ENCODE data around the gene RAD54L.
"Not testable (repeated sequence)": the region's sequence is repeated elsewhere in the genome, so short reads cannot be mapped to it uniquely, and the experiment has no call there.

Gene RAD54L

GRCh38 chr1:46243831-46244230, 3.7 kb upstream of the RAD54L start:
- H3K4me1 ChIP-seq (ENCODE audit: insufficient read depth, low read length); H3K9ac ChIP-seq (ENCODE audit: low read depth, low read length); H3K27ac ChIP-seq (ENCODE audit: low read length); H3K4me3 ChIP-seq (ENCODE audit: low read length); H3K9me3 ChIP-seq (ENCODE audit: insufficient read depth, low read depth, low read length); H3K27me3 ChIP-seq (ENCODE audit: insufficient read depth, low read length); H3K36me3 ChIP-seq (ENCODE audit: insufficient read depth, low read depth, low read length): not testable (repeated sequence)

DNA sequence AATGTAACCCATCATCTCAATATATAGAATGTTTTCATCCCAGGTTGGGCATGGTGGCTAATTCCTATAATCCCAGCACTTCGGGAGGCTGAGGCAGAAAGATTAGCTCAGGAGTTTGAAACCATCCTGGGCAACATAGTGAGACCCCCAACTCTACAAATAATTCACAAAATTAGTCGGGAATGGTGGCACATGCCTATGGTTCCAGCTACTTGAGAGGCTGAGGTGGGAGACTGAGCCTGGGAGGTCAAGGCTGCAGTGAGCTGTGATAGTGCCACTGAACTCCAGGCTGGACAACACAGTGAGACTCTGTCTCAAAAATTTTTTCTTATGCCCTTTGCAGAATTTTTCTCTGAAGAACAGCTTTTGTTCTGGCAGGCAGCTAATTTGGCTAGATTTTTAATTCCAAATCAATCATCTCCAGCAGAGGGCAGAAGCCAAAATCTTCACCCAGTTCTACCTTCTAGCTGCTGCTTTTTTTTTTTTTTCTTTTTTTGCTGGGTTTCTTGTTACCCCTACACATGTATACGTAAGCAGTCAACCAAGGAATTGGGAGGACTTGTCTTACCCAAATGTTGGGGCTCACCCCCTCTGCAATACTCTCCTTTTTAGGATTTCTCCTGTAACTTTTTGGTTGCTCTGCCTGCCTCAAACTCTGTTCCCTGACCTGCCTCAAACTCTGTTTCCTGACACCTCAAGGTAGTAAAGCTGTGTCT, 2.7 kb upstream of the RAD54L start:
- Histone ChIP-seq H3K27me3 (ENCODE audit: insufficient read depth, low read length) (no peaks in the 10 kb centered on the region), H3K27ac (ENCODE audit: low read length) (no peak overlapping the region), H3K9me3 (ENCODE audit: insufficient read depth, low read depth, low read length) (no peaks in the 10 kb centered on the region), H3K36me3 (ENCODE audit: insufficient read depth, low read depth, low read length) (peaks cover 11% of the 10 kb centered on the region), H3K9ac (ENCODE audit: low read depth, low read length) (no peak overlapping the region), H3K4me1 (ENCODE audit: insufficient read depth, low read length) (0 out of 2 replicates have a peak, but pooled peaks cover 7% of the 10 kb centered on the region), H3K4me3 (ENCODE audit: low read length) (no peak overlapping the region)

DNA sequence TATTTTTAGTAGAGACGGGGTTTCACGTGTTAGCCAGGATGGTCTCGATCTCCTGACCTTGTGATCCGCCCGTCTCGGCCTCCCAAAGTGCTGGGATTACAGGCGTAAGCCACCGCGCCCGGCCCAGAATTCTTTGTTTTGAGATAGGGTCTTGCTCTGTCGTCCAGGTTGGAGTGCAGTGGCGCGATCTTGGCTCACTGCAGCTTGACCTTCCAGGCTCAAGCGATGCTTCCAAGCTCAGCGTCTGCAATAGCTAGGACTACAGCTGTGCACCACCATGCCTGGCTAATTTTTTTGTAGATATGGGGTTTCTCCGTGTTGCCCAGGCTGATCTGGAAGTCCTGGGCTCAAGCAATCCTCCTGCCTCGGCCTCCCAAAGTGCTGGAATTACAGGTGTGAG, 1.4 kb upstream of the RAD54L start:
- not testable (repeated sequence) for H3K27ac ChIP-seq (ENCODE audit: low read length); H3K4me1 ChIP-seq (ENCODE audit: insufficient read depth, low read length); H3K9me3 ChIP-seq (ENCODE audit: insufficient read depth, low read depth, low read length); H3K27me3 ChIP-seq (ENCODE audit: insufficient read depth, low read length)
- Histone ChIP-seq H3K36me3 (ENCODE audit: insufficient read depth, low read depth, low read length) (peaks cover 23% of the 10 kb centered on the region), H3K4me3 (ENCODE audit: low read length) (peak overlapping the region; percentile 90), H3K9ac (ENCODE audit: low read depth, low read length) (peak overlapping the region; percentile 87; the same call in 1 of the 2 replicates)

- peak overlapping the region; percentile 87 for H3K9ac ChIP-seq (ENCODE audit: low read depth, low read length)
- H3K9me3 ChIP-seq (ENCODE audit: insufficient read depth, low read depth, low read length) = no peaks in the 10 kb centered on the region
- 0 out of 2 replicates have a peak, but pooled peaks cover 7% of the 10 kb centered on the region for H3K4me1 ChIP-seq (ENCODE audit: insufficient read depth, low read length)
- H3K27ac ChIP-seq (ENCODE audit: low read length) = peak overlapping the region; percentile 42
- peak overlapping the region; percentile 90 for H3K4me3 ChIP-seq (ENCODE audit: low read length)
- no peaks in the 10 kb centered on the region for H3K27me3 ChIP-seq (ENCODE audit: insufficient read depth, low read length)
- peaks cover 30% of the 10 kb centered on the region for H3K36me3 ChIP-seq (ENCODE audit: insufficient read depth, low read depth, low read length)
Measured at GRCh38 chr1:46246548-46247435, 771 bp upstream of the RAD54L start.

GRCh38 chr1:46248122-46248920, 758 bp downstream of the RAD54L start:
- Histone ChIP-seq H3K4me3 (ENCODE audit: low read length) (peak overlapping the region; percentile 96), H3K9me3 (ENCODE audit: insufficient read depth, low read depth, low read length) (no peaks in the 10 kb centered on the region), H3K9ac (ENCODE audit: low read depth, low read length) (peak overlapping the region; percentile 94), H3K4me1 (ENCODE audit: insufficient read depth, low read length) (0 out of 2 replicates have a peak, but pooled peaks cover 7% of the 10 kb centered on the region), H3K27ac (ENCODE audit: low read length) (peak overlapping the region; percentile 34), H3K27me3 (ENCODE audit: insufficient read depth, low read length) (no peaks in the 10 kb centered on the region), H3K36me3 (ENCODE audit: insufficient read depth, low read depth, low read length) (peaks cover 45% of the 10 kb centered on the region)

DNA sequence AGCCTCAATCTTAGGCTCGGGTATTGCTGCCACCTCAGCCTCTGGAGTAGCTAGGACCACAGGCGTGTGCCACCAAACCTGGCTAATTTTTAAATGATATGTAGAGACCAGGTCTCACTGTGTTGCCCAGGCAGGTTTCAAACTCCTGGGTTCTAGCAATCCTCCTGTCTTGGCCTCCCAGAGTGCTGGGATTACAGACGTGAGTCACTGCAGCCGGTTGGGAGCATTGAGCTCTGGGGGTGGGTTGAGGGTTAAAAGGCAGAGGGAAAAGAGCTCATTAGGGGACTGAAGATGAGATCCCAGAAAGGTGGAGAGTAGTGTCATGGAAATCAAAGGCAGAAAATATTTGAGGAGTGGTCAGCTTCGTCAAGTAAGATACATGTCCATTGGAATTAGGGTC, 7.1 kb downstream of the RAD54L start:
- H3K36me3 ChIP-seq (ENCODE audit: insufficient read depth, low read depth, low read length) = peaks cover 98% of the 10 kb centered on the region

GRCh38 chr1:46256523-46256922, 9.0 kb downstream of the RAD54L start:
- Histone ChIP-seq H3K4me3 (ENCODE audit: low read length) (no peak overlapping the region), H3K27ac (ENCODE audit: low read length) (no peak overlapping the region), H3K27me3 (ENCODE audit: insufficient read depth, low read length) (no peaks in the 10 kb centered on the region), H3K4me1 (ENCODE audit: insufficient read depth, low read length) (no peaks in the 10 kb centered on the region), H3K9ac (ENCODE audit: low read depth, low read length) (no peak overlapping the region), H3K36me3 (ENCODE audit: insufficient read depth, low read depth, low read length) (peaks cover 98% of the 10 kb centered on the region), H3K9me3 (ENCODE audit: insufficient read depth, low read depth, low read length) (no peaks in the 10 kb centered on the region)

More for the DNA sequence above, 7.1 kb downstream of the RAD54L start:
- Histone ChIP-seq H3K9me3 (ENCODE audit: insufficient read depth, low read depth, low read length) (no peaks in the 10 kb centered on the region), H3K4me3 (ENCODE audit: low read length) (no peak overlapping the region), H3K27me3 (ENCODE audit: insufficient read depth, low read length) (no peaks in the 10 kb centered on the region), H3K27ac (ENCODE audit: low read length) (no peak overlapping the region), H3K9ac (ENCODE audit: low read depth, low read length) (no peak overlapping the region), H3K4me1 (ENCODE audit: insufficient read depth, low read length) (no peaks in the 10 kb centered on the region)

- Histone ChIP-seq H3K4me1 (ENCODE audit: insufficient read depth, low read length) (no peaks in the 10 kb centered on the region), H3K36me3 (ENCODE audit: insufficient read depth, low read depth, low read length) (peaks cover 99% of the 10 kb centered on the region), H3K27ac (ENCODE audit: low read length) (no peak overlapping the region), H3K4me3 (ENCODE audit: low read length) (no peak overlapping the region), H3K9ac (ENCODE audit: low read depth, low read length) (no peak overlapping the region), H3K9me3 (ENCODE audit: insufficient read depth, low read depth, low read length) (no peaks in the 10 kb centered on the region), H3K27me3 (ENCODE audit: insufficient read depth, low read length) (no peaks in the 10 kb centered on the region)
Measured at GRCh38 chr1:46262508-46262907, 14.9 kb downstream of the RAD54L start.

- H3K27ac ChIP-seq (ENCODE audit: low read length) = no peak overlapping the region
- no peaks in the 10 kb centered on the region for H3K27me3 ChIP-seq (ENCODE audit: insufficient read depth, low read length)
- peaks cover 100% of the 10 kb centered on the region for H3K36me3 ChIP-seq (ENCODE audit: insufficient read depth, low read depth, low read length)
- no peak overlapping the region for H3K4me3 ChIP-seq (ENCODE audit: low read length)
- no peaks in the 10 kb centered on the region for H3K4me1 ChIP-seq (ENCODE audit: insufficient read depth, low read length)
- H3K9ac ChIP-seq (ENCODE audit: low read depth, low read length) = no peak overlapping the region
- no peaks in the 10 kb centered on the region for H3K9me3 ChIP-seq (ENCODE audit: insufficient read depth, low read depth, low read length)
Measured at GRCh38 chr1:46263146-46263545, 15.6 kb downstream of the RAD54L start.

- peaks cover 100% of the 10 kb centered on the region for H3K36me3 ChIP-seq (ENCODE audit: insufficient read depth, low read depth, low read length)
- no peak overlapping the region for H3K9ac ChIP-seq (ENCODE audit: low read depth, low read length)
- no peaks in the 10 kb centered on the region for H3K9me3 ChIP-seq (ENCODE audit: insufficient read depth, low read depth, low read length)
- H3K4me1 ChIP-seq (ENCODE audit: insufficient read depth, low read length) = no peaks in the 10 kb centered on the region
- no peak overlapping the region for H3K27ac ChIP-seq (ENCODE audit: low read length)
- H3K27me3 ChIP-seq (ENCODE audit: insufficient read depth, low read length) = no peaks in the 10 kb centered on the region
- no peak overlapping the region for H3K4me3 ChIP-seq (ENCODE audit: low read length)
Measured at GRCh38 chr1:46268578-46268977, 21.0 kb downstream of the RAD54L start.

DNA sequence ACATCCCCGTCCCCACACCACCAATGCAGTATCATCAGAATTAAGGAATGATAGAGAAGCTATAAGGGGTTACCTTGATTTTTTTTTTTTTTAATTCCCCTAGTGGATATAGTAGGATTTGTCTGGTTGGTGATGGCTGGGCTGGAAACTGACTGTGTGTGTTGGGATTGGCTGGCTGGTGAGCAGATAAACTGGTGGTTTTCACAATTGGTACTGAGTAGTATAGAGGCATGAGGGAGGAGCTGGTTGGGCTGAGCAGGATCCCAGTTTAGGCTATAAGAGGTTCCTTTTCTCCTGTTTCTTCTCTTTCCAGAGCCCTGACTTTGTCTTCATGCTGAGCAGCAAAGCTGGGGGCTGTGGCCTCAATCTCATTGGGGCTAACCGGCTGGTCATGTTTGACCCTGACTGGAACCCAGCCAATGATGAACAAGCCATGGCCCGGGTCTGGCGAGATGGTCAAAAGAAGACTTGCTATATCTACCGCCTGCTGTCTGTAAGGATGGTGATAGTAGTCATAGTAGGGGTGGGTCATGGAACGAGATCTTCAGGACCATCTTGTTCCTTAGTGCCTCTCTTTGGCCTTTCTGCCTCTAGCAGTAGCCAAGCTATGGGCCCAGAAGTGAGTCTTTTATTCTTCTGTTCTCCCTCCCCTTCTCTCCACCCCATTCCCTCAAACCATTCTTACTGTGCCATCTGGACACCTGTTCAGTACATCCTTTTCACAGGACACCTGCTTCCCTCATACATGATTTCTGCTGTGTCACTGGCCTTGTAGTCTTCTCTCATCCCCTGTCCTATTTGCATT, 26.9 kb downstream of the RAD54L start:
- no peak overlapping the region for H3K4me3 ChIP-seq (ENCODE audit: low read length)
- H3K27ac ChIP-seq (ENCODE audit: low read length) = no peak overlapping the region
- no peaks in the 10 kb centered on the region for H3K4me1 ChIP-seq (ENCODE audit: insufficient read depth, low read length)
- peaks cover 100% of the 10 kb centered on the region for H3K36me3 ChIP-seq (ENCODE audit: insufficient read depth, low read depth, low read length)
- no peaks in the 10 kb centered on the region for H3K9me3 ChIP-seq (ENCODE audit: insufficient read depth, low read depth, low read length)
- no peaks in the 10 kb centered on the region for H3K27me3 ChIP-seq (ENCODE audit: insufficient read depth, low read length)
- no peak overlapping the region for H3K9ac ChIP-seq (ENCODE audit: low read depth, low read length)
